Kidney (tissue), 14 donors: ENCODE results near the gene CDKN2D. TPM values are rescaled to one million over a fixed set of nuclear protein-coding genes. Genes with fewer than 3 reads are reported as not detected.

Source experiments
- DNase-seq, 5 donors: peaks; one replicate each; pipeline ENCODE4 v3.0.0-alpha.2; 2013 to 2020
- FAIRE-seq: peaks from 2 replicates; lab custom pipeline; 2012; peaks lifted over from hg19 to GRCh38; lab: Jason Lieb, UNC
- H3K27ac ChIP-seq, 2 donors: one replicate each; pipeline ENCODE4 v1.7.0; 2013; ENCODE audit warnings: low read depth in 2 of 2, low read length in 2 of 2, inconsistent platforms in 1 of 2
- H3K27me3 ChIP-seq: one replicate; pipeline ENCODE4 v1.7.1; 2013; ENCODE audit warnings: low read length, inconsistent platforms; ENCODE audit not compliant: control insufficient read depth, insufficient read depth
- H3K36me3 ChIP-seq, 3 donors: one replicate each; pipeline versions ENCODE4 v1.7.0 to v1.7.1; 2013; ENCODE audit warnings: low read length in 3 of 3, control low read depth in 1 of 3, inconsistent platforms in 1 of 3; ENCODE audit not compliant: insufficient read depth in 3 of 3, control insufficient read depth in 2 of 3
- H3K4me1 ChIP-seq, 3 donors: one replicate each; pipeline versions ENCODE4 v1.7.0 to v1.7.1; 2013; ENCODE audit warnings: low read length in 3 of 3, inconsistent platforms in 1 of 3, low read depth in 1 of 3; ENCODE audit not compliant: control insufficient read depth in 2 of 3, insufficient read depth in 2 of 3
- H3K4me3 ChIP-seq, 3 donors: one replicate each; pipeline versions ENCODE4 v1.7.0 to v1.8.1; 2013; ENCODE audit warnings: low read length in 3 of 3, control low read depth in 1 of 3, inconsistent platforms in 1 of 3
- H3K9ac ChIP-seq, 3 donors: one replicate each; pipeline versions ENCODE4 v1.7.0 to v1.7.1; 2013; ENCODE audit warnings: low read length in 3 of 3, control low read depth in 1 of 3, inconsistent platforms in 1 of 3
- H3K9me3 ChIP-seq, 3 donors: one replicate each; pipeline versions ENCODE4 v1.7.0 to v1.7.1; 2013; ENCODE audit warnings: low read length in 3 of 3, control low read depth in 1 of 3, inconsistent platforms in 1 of 3; ENCODE audit not compliant: control insufficient read depth in 2 of 3, insufficient read depth in 1 of 3
- intact Hi-C: fragments of 100-400 bp; cut with DNase I; formaldehyde crosslinking; loops from one replicate; pipeline ENCODE4 v1.11.1; 2022
- polyA plus RNA-seq: library from polyadenylated mRNA; stranded (reverse); fragments of 350-450 nt; fragmentation: Illumina TruSeq; extraction: RNeasy Lipid Tissue Mini Kit (QIAGEN cat#74804); gene quantifications from one replicate; pipeline ENCODE4 v1.2.3, GENCODE V29; 2014; ENCODE audit warnings: low read depth, low replicate concordance; ENCODE audit not compliant: insufficient read depth
- total RNA-seq: library from RNA; stranded (reverse); fragmentation: NEBNext Ultra II Directional; extraction: Animal tissue kit (Norgen Biotek cat#: 25700); gene quantifications from one replicate; pipeline ENCODE4 v1.2.1, GENCODE V29; 2021
- TF ChIP-seq, protein P1 (sequence below): IDR thresholded peaks from 3 replicates; pipeline ENCODE4 v1.5.1; 2012; ENCODE audit warnings: mild to moderate bottlenecking, moderate library complexity, borderline replicate concordance; ENCODE audit not compliant: insufficient read depth; ENCODE audit errors: extremely low read depth
- donor health status: control.
- donor health status: control.
- donor health status: control.
- donor health status: control.
- donor health status: control.
- donor health status: DM: yes; HTN: yes; CAD: no.
- donor health status: Normal renal cell carcinoma (clear cell type).

The CDKN2D gene
- total and polyA plus RNA-seq, 2 donors from 2014 or later = 8.8 to 14.7 TPM

DNA sequence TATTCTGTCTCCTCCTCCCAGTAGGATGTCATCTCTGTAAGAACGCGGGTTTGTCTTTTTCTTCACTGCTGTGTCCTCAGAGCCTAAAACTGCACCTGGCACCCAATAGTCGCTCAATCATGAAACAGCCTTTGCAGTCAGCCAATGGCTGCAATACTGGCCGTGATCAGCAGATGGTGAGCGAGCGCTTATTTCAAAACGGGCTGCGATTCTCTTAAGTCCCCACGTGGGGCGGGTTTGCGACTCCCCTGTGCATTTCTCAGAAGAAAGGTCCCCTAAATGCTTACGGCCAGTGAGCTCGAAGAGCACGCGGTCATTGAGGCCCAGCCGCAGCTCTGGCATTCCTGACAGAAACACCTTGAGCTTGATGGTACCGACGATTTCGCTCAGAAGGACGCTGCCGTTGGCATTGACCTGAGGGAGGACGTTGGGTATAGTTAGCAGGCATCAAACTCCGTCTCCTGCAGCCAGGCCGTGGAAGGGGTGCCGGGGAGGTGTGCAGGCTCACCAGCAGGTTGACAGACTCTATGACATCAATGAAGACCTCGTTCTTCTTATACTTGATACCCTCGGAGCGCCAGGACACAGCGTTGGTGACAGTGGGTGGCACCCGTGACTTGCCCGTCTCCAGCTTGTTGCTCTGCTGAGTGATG lies 12.3 kb upstream of the CDKN2D start:
- Histone ChIP-seq H3K9me3 (no peaks in the 10 kb centered on the region), H3K4me3 (peak overlapping the region in 2 of 3 donors; percentile 18 to 41), H3K36me3 (no peaks in the 10 kb centered on the region), H3K27me3 (no peaks in the 10 kb centered on the region), H3K9ac (peak overlapping the region in 1 of 3 donors; percentile 17), H3K27ac (no peak overlapping the region), H3K4me1 (peaks cover 0 to 4% (median 3%) of the 10 kb centered on the region in 3 donors)
- FAIRE-seq = no peak
- TF ChIP-seq, protein P1, sequence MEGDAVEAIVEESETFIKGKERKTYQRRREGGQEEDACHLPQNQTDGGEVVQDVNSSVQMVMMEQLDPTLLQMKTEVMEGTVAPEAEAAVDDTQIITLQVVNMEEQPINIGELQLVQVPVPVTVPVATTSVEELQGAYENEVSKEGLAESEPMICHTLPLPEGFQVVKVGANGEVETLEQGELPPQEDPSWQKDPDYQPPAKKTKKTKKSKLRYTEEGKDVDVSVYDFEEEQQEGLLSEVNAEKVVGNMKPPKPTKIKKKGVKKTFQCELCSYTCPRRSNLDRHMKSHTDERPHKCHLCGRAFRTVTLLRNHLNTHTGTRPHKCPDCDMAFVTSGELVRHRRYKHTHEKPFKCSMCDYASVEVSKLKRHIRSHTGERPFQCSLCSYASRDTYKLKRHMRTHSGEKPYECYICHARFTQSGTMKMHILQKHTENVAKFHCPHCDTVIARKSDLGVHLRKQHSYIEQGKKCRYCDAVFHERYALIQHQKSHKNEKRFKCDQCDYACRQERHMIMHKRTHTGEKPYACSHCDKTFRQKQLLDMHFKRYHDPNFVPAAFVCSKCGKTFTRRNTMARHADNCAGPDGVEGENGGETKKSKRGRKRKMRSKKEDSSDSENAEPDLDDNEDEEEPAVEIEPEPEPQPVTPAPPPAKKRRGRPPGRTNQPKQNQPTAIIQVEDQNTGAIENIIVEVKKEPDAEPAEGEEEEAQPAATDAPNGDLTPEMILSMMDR = peak; percentile 100
- intact Hi-C loops = loop anchor here (5.0 kb wide), 1 partner anchor 61 kb away; no protein-coding TSS in a partner anchor
- DNase-seq = peak; percentile 91 to 96 (median 92)

DNA sequence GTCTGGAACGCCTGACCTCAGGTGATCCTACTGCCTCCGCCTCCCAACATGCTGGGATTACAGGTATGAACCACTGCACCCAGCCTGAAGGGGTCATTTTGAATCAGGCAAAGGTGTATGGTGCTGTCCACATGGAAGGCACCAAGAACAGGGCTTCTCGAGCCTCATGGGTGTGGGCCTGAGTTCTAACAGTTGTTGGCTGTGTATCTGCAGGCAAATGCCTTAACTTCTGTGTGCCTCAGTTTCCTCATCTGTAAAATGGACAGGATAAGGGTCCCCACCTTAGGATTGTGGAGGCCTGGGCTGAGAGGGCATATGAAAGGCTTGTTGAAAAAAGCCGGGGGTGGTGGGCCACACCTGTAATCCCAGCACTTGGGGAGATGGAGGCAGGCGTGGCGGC lies 9.2 kb upstream of the CDKN2D start:
- DNase-seq (no peak), FAIRE-seq (no peak)
- H3K27me3 ChIP-seq = no peaks in the 10 kb centered on the region
- no peaks in the 10 kb centered on the region for H3K9me3 ChIP-seq
- intact Hi-C loops = no loop called here
- no peak overlapping the region for H3K9ac ChIP-seq
- peaks cover 0 to 4% (median 3%) of the 10 kb centered on the region in 3 donors for H3K4me1 ChIP-seq
- no peak overlapping the region for H3K27ac ChIP-seq
- TF ChIP-seq, protein P1 = no peak
- peaks cover 0 to 2% (median 0%) of the 10 kb centered on the region in 3 donors for H3K36me3 ChIP-seq
- H3K4me3 ChIP-seq = no peak overlapping the region

DNA sequence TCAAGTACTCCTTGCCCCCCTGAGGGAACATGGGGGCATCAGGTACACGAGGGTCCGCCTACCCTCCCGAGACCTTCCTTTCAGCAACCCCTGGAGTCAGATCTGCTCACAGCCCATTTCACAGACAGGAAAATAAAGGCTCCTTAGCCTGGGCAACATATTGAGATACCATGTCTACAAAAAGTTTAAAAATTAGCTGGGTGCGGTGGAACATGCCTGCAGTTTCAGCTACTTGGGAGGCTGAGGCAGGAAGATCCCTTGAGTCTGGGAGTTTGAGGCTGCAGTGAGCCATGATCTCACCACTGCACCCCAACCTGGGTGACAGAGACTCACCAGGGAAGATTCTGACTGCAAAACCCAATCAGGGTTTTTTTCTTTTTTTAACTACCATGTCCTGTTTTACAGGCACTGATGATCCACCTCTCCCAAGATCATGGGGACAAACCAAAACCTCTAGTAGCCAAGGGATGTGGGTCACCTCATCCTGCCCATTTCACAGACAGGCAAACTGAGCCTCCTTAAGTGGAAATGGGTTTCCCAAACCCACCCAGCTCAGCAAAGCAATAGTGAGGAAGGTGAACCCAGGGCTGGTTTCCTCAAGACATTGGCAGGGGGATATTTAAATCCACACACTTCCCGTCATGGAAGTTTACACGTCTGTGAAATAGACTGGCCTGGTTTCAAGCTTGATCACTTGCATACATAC lies 6.4 kb upstream of the CDKN2D start:
- H3K27me3 ChIP-seq = no peaks in the 10 kb centered on the region
- TF ChIP-seq, protein P1 = no peak
- DNase-seq (no peak), FAIRE-seq (no peak)
- H3K4me3 ChIP-seq = no peak overlapping the region
- peaks cover 0 to 2% (median 0%) of the 10 kb centered on the region in 3 donors for H3K36me3 ChIP-seq
- H3K9ac ChIP-seq = no peak overlapping the region
- intact Hi-C loops = no loop called here
- H3K27ac ChIP-seq = no peak overlapping the region
- no peaks in the 10 kb centered on the region for H3K4me1 ChIP-seq
- no peaks in the 10 kb centered on the region for H3K9me3 ChIP-seq
